Activated CD4-positive, alpha-beta T cell treated with anti-CD3 and anti-CD28 coated beads, Interleukin-2, amount 50 U/mL, for 48 hours (primary cell): ENCODE data around the gene C6orf89.

Source experiments
- DNase-seq, 2 experiments: peaks; one replicate each; pipeline ENCODE4 v3.0.0-alpha.2; 2020

C6orf89 gene

GRCh38 chr6:36885461-36886401 lies at the start of gene C6orf89:
Gene C6orf89, plus strand, starts transcription at chr6:36885952. Its CDS starts 13,493 bp downstream, at chr6:36899445.
- DNase-seq: peak; percentile 97

GRCh38 chr6:36836111-36837021 lies 49.4 kb upstream of the C6orf89 start:
- DNase-seq: no peak

GRCh38 chr6:36837022-36837339 lies 48.8 kb upstream of the C6orf89 start:
- no peak for DNase-seq

- DNase-seq: no peak
These were observed 48.1 kb upstream of the C6orf89 start for GRCh38 chr6:36837686-36838085.

GRCh38 chr6:36838896-36839748 lies 46.6 kb upstream of the C6orf89 start, which contains the start of gene CPNE5:
Gene CPNE5, minus strand, starts transcription at chr6:36839444. Its CDS starts 67 bp downstream, at chr6:36839377.
- no peak for DNase-seq

GRCh38 chr6:36839749-36840431 lies 45.9 kb upstream of the C6orf89 start:
- DNase-seq: peak; percentile 34 to 47

GRCh38 chr6:36840432-36841403 lies 45.0 kb upstream of the C6orf89 start:
- DNase-seq: peak; percentile 39 to 44

GRCh38 chr6:36841756-36842155 lies 44.0 kb upstream of the C6orf89 start:
- DNase-seq: no peak

GRCh38 chr6:36843170-36843569 lies 42.6 kb upstream of the C6orf89 start:
- no peak for DNase-seq

- no peak for DNase-seq
These were observed 41.3 kb upstream of the C6orf89 start for GRCh38 chr6:36844232-36845170.

GRCh38 chr6:36845233-36845632 lies 40.5 kb upstream of the C6orf89 start:
- DNase-seq: no peak

GRCh38 chr6:36847152-36847551 lies 38.6 kb upstream of the C6orf89 start:
- DNase-seq: no peak

GRCh38 chr6:36847991-36848390 lies 37.8 kb upstream of the C6orf89 start:
- no peak for DNase-seq

- no peak for DNase-seq
These were observed 36.9 kb upstream of the C6orf89 start for GRCh38 chr6:36848658-36849441.

- DNase-seq: no peak
These were observed 35.7 kb upstream of the C6orf89 start for GRCh38 chr6:36850021-36850420.

GRCh38 chr6:36851149-36851614 lies 34.6 kb upstream of the C6orf89 start:
- peak; percentile 23 to 33 for DNase-seq

- no peak for DNase-seq
These were observed 34.1 kb upstream of the C6orf89 start for GRCh38 chr6:36851626-36852025.

GRCh38 chr6:36852481-36853147 lies 33.1 kb upstream of the C6orf89 start:
- DNase-seq: no peak
